HEK293 (cell line): ENCODE results near the gene RHOJ.

ENCODE experiments used
- CTCF ChIA-PET: fragments of 350-600 bp; formaldehyde crosslinking; extraction: SDS; loops from one replicate; lab custom pipeline; 2021; ENCODE audit warnings: antibody characterized with exemption; lab: Yijun Ruan, JAX
- POLR2A ChIA-PET: fragments of 300-600 bp; formaldehyde crosslinking; extraction: SDS; loops from one replicate; lab custom pipeline; 2020; ENCODE audit warnings: antibody characterized with exemption, inconsistent platforms; lab: Yijun Ruan, JAX
- H3K27ac ChIP-seq: fragments of 200-500 bp; sonication (Bioruptor generic); 2 replicates; pipeline ENCODE4 v1.5.1; 2014; ENCODE audit warnings: low read depth, low read length, control low read depth, inconsistent platforms; ENCODE audit errors: extremely low read depth
- H3K36me3 ChIP-seq, 2 experiments: fragments of 200-500 bp in 1 of 2; sonication (Bioruptor generic) in 1 of 2; 1 replicate in 1 of 2; 2 replicates in 1 of 2; pipeline ENCODE4 v1.5.1; 2014 to 2017; ENCODE audit warnings: inconsistent platforms in 2 of 2, low read length in 2 of 2; ENCODE audit not compliant: control insufficient read depth in 2 of 2, insufficient read depth in 1 of 2
- H3K4me1 ChIP-seq: fragments of 200-500 bp; sonication (Bioruptor generic); 2 replicates; pipeline ENCODE4 v1.5.1; 2014; ENCODE audit warnings: mild to moderate bottlenecking, low read length, inconsistent platforms; ENCODE audit not compliant: control insufficient read depth, insufficient read depth
- H3K4me3 ChIP-seq: 2 replicates; pipeline ENCODE4 v1.5.1; 2011; ENCODE audit warnings: low read depth, mild to moderate bottlenecking, control low read depth, low read length, moderate library complexity
- H3K9me3 ChIP-seq: fragments of 200-500 bp; sonication (Bioruptor generic); 2 replicates; pipeline ENCODE4 v1.5.1; 2014; ENCODE audit warnings: low read depth, low read length, inconsistent platforms; ENCODE audit not compliant: control insufficient read depth, insufficient read depth
- FEZF1 ChIP-seq: fragments of 450-650 bp; formaldehyde crosslinking; IDR thresholded peaks from 2 replicates; pipeline ENCODE4 v1.5.1; 2016; ENCODE audit warnings: missing biosample characterization, missing genetic modification characterization
- GLI2 ChIP-seq: fragments of 450-650 bp; formaldehyde crosslinking; IDR thresholded peaks from 2 replicates; pipeline ENCODE4; 2017; ENCODE audit warnings: missing biosample characterization, missing genetic modification characterization, low read depth, borderline replicate concordance
- TRIM28 ChIP-seq: IDR thresholded peaks from 2 replicates; pipeline ENCODE4 v1.6.1; 2011; ENCODE audit warnings: low read length, control low read depth, borderline replicate concordance
- ZBTB11 ChIP-seq: fragments of 450-650 bp; formaldehyde crosslinking; conservative IDR thresholded peaks from 2 replicates; pipeline ENCODE4 v1.5.1; 2016; ENCODE audit warnings: low read depth, missing biosample characterization, missing genetic modification characterization
- ZBTB26 ChIP-seq: fragments of 450-650 bp; formaldehyde crosslinking; optimal IDR thresholded peaks from 2 replicates; pipeline ENCODE3; 2016; ENCODE audit warnings: missing biosample characterization, mild to moderate bottlenecking, missing genetic modification characterization
- ZBTB48 ChIP-seq: fragments of 450-650 bp; formaldehyde crosslinking; IDR thresholded peaks from 2 replicates; pipeline ENCODE4 v1.5.1; 2016; ENCODE audit warnings: missing biosample characterization, missing genetic modification characterization
- ZBTB7A ChIP-seq: fragments of 450-650 bp; formaldehyde crosslinking; IDR thresholded peaks from 2 replicates; pipeline ENCODE4 v1.5.1; 2016; ENCODE audit warnings: low read depth, missing biosample characterization, missing genetic modification characterization
- ZBTB8A ChIP-seq: fragments of 450-650 bp; formaldehyde crosslinking; IDR thresholded peaks from 2 replicates; pipeline ENCODE4 v1.5.1; 2016; ENCODE audit warnings: missing biosample characterization, missing genetic modification characterization
- ZNF10 ChIP-seq: fragments of 450-650 bp; formaldehyde crosslinking; IDR thresholded peaks from 2 replicates; pipeline ENCODE4 v1.5.1; 2017; ENCODE audit warnings: missing biosample characterization, missing genetic modification characterization
- ZNF138 ChIP-seq: fragments of 450-650 bp; formaldehyde crosslinking; IDR thresholded peaks from 2 replicates; pipeline ENCODE4 v1.5.1; 2016; ENCODE audit warnings: missing biosample characterization, missing genetic modification characterization, borderline replicate concordance
- ZNF266 ChIP-seq: fragments of 450-650 bp; formaldehyde crosslinking; IDR thresholded peaks from 2 replicates; pipeline ENCODE4 v1.5.1; 2016; ENCODE audit warnings: missing biosample characterization, missing genetic modification characterization, low read depth
- ZNF354C ChIP-seq: fragments of 450-650 bp; formaldehyde crosslinking; IDR thresholded peaks from 2 replicates; pipeline ENCODE4 v1.5.1; 2016; ENCODE audit warnings: missing biosample characterization, missing genetic modification characterization, low read depth, borderline replicate concordance
- ZNF404 ChIP-seq: fragments of 450-650 bp; formaldehyde crosslinking; IDR thresholded peaks from 2 replicates; pipeline ENCODE4 v1.5.1; 2017; ENCODE audit warnings: missing biosample characterization, missing genetic modification characterization
- ZNF473 ChIP-seq: fragments of 450-650 bp; formaldehyde crosslinking; IDR thresholded peaks from 2 replicates; pipeline ENCODE4 v1.5.1; 2017; ENCODE audit warnings: missing biosample characterization, missing genetic modification characterization
- ZNF513 ChIP-seq: fragments of 450-650 bp; IDR thresholded peaks from 2 replicates; pipeline ENCODE4 v1.5.1; 2018; ENCODE audit warnings: missing biosample characterization, missing genetic modification characterization
- ZNF514 ChIP-seq: fragments of 450-650 bp; formaldehyde crosslinking; IDR thresholded peaks from 2 replicates; pipeline ENCODE4 v1.5.1; 2016; ENCODE audit warnings: missing biosample characterization, missing genetic modification characterization
- ZNF530 ChIP-seq: fragments of 450-650 bp; formaldehyde crosslinking; IDR thresholded peaks from 2 replicates; pipeline ENCODE4 v1.5.1; 2016; ENCODE audit warnings: low read depth, missing biosample characterization, missing genetic modification characterization
- ZNF548 ChIP-seq: fragments of 450-650 bp; formaldehyde crosslinking; IDR thresholded peaks from 2 replicates; pipeline ENCODE4 v1.5.1; 2016; ENCODE audit warnings: missing biosample characterization, missing genetic modification characterization
- ZNF600 ChIP-seq: fragments of 450-650 bp; formaldehyde crosslinking; IDR thresholded peaks from 2 replicates; pipeline ENCODE4 v1.5.1; 2016; ENCODE audit warnings: missing biosample characterization, missing genetic modification characterization
- ZNF654 ChIP-seq: fragments of 450-650 bp; formaldehyde crosslinking; IDR thresholded peaks from 2 replicates; pipeline ENCODE4 v1.5.1; 2016; ENCODE audit warnings: low read depth, missing biosample characterization, missing genetic modification characterization
- ZNF791 ChIP-seq: fragments of 450-650 bp; formaldehyde crosslinking; IDR thresholded peaks from 2 replicates; pipeline ENCODE4 v1.5.1; 2016; ENCODE audit warnings: missing biosample characterization, missing genetic modification characterization
- TF ChIP-seq, protein P1 (sequence below): fragments of 450-650 bp; formaldehyde crosslinking; IDR thresholded peaks from 2 replicates; pipeline ENCODE4 v1.5.1; 2016; ENCODE audit warnings: missing biosample characterization, missing genetic modification characterization
- TF ChIP-seq, protein P2 (sequence below): fragments of 450-650 bp; formaldehyde crosslinking; IDR thresholded peaks from 2 replicates; pipeline ENCODE4 v1.5.1; 2016; ENCODE audit warnings: missing biosample characterization, missing genetic modification characterization

Gene RHOJ

DNA sequence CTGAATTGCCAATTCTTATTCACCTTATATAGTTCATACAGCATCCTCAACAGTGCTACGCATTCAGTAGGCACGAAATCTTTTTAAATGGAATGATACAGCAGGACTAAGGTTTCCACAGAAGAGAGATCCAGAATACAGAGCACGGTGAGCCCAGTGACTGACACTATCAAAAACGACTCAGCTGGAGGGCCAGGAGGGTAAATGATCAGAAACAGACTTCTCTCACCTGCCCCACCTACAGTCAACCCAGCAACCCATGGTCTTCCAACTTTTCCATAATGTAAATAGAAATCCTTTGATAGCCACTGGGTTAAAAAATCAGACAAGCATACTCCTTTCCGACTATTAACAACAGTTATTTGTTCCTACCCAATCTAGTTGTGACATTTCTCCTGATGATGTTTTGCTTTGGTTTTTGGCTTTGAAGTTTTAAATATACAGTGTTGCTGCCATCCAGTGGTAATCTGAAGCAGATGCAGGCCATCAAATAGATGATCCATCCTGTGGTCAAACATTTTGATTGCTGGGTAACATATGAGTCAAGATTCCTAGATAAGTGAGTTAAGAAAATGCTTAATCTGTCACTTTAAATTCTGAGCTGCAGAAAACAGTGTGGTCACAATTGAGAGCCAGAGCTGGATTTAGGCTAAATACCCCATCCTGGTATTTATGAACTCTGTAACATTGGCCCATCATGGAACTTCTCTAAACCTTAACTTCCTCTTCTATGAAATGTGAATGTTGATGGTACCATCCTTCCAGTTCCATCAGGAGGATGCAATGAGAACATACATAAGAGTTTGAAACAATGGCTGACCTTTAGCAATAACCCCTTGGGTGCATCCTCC, 72.5 kb downstream of the RHOJ start (continued):
- TF ChIP-seq, protein P1, sequence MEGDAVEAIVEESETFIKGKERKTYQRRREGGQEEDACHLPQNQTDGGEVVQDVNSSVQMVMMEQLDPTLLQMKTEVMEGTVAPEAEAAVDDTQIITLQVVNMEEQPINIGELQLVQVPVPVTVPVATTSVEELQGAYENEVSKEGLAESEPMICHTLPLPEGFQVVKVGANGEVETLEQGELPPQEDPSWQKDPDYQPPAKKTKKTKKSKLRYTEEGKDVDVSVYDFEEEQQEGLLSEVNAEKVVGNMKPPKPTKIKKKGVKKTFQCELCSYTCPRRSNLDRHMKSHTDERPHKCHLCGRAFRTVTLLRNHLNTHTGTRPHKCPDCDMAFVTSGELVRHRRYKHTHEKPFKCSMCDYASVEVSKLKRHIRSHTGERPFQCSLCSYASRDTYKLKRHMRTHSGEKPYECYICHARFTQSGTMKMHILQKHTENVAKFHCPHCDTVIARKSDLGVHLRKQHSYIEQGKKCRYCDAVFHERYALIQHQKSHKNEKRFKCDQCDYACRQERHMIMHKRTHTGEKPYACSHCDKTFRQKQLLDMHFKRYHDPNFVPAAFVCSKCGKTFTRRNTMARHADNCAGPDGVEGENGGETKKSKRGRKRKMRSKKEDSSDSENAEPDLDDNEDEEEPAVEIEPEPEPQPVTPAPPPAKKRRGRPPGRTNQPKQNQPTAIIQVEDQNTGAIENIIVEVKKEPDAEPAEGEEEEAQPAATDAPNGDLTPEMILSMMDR (tag by site-specific recombination): peak; percentile 66; the same call in 1 of the 2 replicates
- TF ChIP-seq, protein P2, sequence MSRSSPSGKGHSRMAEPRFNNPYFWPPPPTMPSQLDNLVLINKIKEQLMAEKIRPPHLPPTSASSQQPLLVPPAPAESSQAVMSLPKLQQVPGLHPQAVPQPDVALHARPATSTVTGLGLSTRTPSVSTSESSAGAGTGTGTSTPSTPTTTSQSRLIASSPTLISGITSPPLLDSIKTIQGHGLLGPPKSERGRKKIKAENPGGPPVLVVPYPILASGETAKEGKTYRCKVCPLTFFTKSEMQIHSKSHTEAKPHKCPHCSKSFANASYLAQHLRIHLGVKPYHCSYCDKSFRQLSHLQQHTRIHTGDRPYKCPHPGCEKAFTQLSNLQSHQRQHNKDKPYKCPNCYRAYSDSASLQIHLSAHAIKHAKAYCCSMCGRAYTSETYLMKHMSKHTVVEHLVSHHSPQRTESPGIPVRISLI: no peak
- TF ChIP-seq ZBTB7A: no peak
- no peak for TF ChIP-seq ZNF791 (tag by site-specific recombination)
- no peak for TF ChIP-seq GLI2 (tag by site-specific recombination)
- TF ChIP-seq ZNF600: no peak
- peak; percentile 72 for TF ChIP-seq ZNF654 (tag by site-specific recombination)
- TF ChIP-seq ZNF514 (tag by site-specific recombination): no peak
- no peak for TF ChIP-seq ZNF138 (tag by site-specific recombination)
- no peak for TF ChIP-seq ZNF354C (tag by site-specific recombination)
- no peak for TF ChIP-seq ZNF548 (tag by site-specific recombination)

DNA sequence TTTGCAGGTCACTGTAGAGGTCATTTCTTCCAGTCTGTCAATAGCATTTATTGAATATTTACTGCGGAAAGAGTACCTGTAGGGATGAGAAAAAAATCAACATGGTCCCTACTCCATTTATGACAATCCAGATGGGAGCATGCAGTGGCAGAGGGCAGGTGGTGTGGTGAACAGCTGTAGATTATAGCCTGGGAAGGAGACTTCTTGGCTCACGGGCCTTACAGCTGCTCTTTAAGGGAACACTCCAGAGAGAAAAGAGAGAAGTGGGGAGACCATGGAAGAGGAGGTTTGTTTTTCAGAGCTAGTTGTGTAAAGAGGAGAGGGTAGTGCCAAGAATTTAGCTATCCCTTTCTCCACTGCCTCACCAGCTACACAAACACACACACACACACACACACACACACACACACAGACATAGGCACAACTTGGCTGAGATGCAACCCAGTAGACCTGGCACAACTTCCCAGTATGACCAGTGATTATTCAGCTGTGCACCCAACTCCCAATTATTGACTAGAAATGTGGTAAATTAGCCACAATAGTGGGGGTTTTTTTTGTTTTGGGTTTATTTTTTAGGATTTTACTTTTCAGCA, 73.4 kb downstream of the RHOJ start:
- no peaks in the 10 kb centered on the region for H3K9me3 ChIP-seq
- H3K36me3 ChIP-seq: no peaks in the 10 kb centered on the region
- ChIA-PET CTCF (interaction anchor here (0.7 to 4.5 kb wide), 13 partner anchors 15 to 1365 kb away, joined by 3 to 29 read pairs (median 4); no protein-coding TSS in a partner anchor), POLR2A (no interaction called here)
- H3K4me3 ChIP-seq: no peak overlapping the region
- no peaks in the 10 kb centered on the region for H3K4me1 ChIP-seq
- no peak overlapping the region for H3K27ac ChIP-seq
- TF ChIP-seq ZBTB8A (tag by site-specific recombination) (no peak), ZNF513 (no peak), ZNF473 (tag by site-specific recombination) (no peak), ZBTB48 (tag by site-specific recombination) (no peak), FEZF1 (no peak), ZNF404 (no peak), ZNF530 (no peak), ZBTB26 (no peak), ZNF10 (tag by site-specific recombination) (no peak), TRIM28 (no peak), ZNF266 (tag by site-specific recombination) (no peak), ZBTB11 (tag by site-specific recombination) (no peak)
